ENCODE data around the gene WDCP.

WDCP gene

DNA sequence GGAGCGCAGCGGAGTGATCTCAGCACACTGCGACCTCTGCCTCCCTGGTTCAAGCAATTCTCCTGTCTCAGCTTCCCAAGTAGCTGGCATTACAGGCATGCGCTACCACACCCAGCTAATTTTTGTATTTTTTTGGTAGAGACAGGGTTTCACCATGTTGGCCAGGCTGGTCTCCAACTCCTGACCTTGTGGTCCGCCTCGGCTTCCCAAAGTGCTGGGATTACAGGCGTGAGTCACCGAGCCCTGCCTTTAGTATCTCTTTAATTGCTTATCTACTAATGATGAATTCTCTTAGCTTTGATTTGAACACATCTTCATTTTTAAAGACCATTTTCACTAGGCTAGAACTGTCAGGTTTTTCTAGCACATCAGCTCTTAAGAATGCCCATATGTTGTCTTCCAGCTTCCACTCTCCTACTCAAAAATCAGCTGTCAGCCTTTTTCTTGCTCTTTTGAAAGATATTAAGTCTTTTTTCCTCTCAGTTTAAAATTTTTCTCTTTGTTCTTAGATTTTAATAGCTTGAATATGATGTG, 53.4 kb downstream of the WDCP start:
- no peak for DNase-seq

GRCh38 chr2:23992931-23993330, 54.3 kb downstream of the WDCP start:
- DNase-seq = no peak

GRCh38 chr2:23988371-23988770, 58.8 kb downstream of the WDCP start:
- no peak for DNase-seq

All from fibroblast of skin of scalp (primary cell).